Measurements from ENCODE around the gene PCDHGA3.
"Not testable (repeated sequence)": the region's sequence is repeated elsewhere in the genome, so short reads cannot be mapped to it uniquely, and the experiment has no call there.

The PCDHGA3 gene

DNA sequence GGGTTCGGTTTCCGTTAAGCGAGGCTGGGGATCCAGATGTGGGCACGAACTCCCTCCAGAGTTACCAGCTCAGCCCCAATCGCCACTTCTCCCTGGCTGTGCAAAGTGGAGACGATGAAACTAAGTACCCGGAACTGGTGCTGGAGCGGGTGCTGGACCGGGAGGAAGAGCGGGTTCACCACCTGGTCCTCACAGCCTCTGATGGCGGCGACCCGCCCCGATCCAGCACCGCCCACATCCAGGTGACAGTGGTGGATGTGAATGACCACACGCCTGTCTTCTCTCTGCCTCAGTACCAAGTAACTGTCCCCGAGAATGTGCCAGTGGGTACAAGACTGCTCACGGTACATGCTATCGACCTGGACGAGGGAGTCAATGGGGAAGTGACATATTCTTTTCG, 39.7 kb downstream of the PCDHGA3 start:
- no peak for DNase-seq

- DNase-seq: no peak
Measured at GRCh38 chr5:141384471-141385267, 41.0 kb downstream of the PCDHGA3 start.

- not testable (repeated sequence) for DNase-seq
Measured at GRCh38 chr5:141387557-141388311, 44.1 kb downstream of the PCDHGA3 start, which contains the start of gene PCDHGB4. PCDHGB4 (plus strand) TSS chr5:141387698; CDS start chr5:141387885, 187 bp downstream.

- DNase-seq: no peak
Measured at GRCh38 chr5:141388661-141389060, 45.0 kb downstream of the PCDHGA3 start.

GRCh38 chr5:141389153-141390042, 45.8 kb downstream of the PCDHGA3 start:
- no peak for DNase-seq

- DNase-seq: no peak
Measured at GRCh38 chr5:141392429-141393198, 49.0 kb downstream of the PCDHGA3 start, which contains the start of gene PCDHGA8. PCDHGA8 (plus strand) TSS chr5:141392633; CDS start chr5:141392814, 181 bp downstream.

DNA sequence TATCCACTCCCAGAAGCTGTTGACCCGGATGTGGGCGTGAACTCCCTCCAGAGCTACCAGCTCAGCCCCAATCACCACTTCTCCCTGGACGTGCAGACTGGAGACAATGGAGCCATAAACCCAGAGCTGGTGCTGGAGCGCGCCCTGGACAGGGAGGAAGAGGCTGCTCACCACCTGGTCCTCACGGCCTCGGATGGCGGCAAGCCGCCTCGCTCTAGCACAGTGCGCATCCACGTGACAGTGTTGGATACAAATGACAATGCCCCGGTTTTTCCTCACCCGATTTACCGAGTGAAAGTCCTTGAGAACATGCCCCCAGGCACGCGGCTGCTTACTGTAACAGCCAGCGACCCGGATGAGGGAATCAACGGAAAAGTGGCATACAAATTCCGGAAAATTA, 49.6 kb downstream of the PCDHGA3 start:
- no peak for DNase-seq

GRCh38 chr5:141394401-141395187, 51.0 kb downstream of the PCDHGA3 start:
- DNase-seq: not testable (repeated sequence)
